GM12801 (cell line): ENCODE results near the gene TTC23.

Source experiments
- TF ChIP-seq, protein P1 (sequence below): IDR thresholded peaks from one replicate; pipeline ENCODE4 v1.5.1; 2011; ENCODE audit warnings: control low read depth; ENCODE audit not compliant: insufficient read length; ENCODE audit errors: extremely low read depth

TTC23 gene

DNA sequence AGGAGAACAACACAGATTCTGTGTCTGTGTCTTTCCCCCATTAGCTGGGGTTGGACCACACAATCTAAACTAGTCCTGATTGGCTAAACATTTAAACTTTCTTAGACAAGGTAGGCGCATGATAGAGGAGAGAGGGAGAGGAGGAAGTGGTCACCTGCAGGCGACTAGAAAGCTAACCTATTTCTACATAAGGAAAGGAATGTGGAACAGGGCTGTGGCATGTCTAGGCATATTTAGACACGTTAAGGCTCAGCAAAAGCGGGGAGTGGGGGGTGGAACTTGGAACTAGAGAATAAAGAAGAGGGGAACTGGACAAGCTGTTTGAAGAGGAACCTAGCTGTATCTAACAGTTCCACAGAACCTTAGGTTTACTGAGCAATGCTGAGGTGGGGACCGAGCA is 14.7 kb upstream of the TTC23 start:
- TF ChIP-seq, protein P1, sequence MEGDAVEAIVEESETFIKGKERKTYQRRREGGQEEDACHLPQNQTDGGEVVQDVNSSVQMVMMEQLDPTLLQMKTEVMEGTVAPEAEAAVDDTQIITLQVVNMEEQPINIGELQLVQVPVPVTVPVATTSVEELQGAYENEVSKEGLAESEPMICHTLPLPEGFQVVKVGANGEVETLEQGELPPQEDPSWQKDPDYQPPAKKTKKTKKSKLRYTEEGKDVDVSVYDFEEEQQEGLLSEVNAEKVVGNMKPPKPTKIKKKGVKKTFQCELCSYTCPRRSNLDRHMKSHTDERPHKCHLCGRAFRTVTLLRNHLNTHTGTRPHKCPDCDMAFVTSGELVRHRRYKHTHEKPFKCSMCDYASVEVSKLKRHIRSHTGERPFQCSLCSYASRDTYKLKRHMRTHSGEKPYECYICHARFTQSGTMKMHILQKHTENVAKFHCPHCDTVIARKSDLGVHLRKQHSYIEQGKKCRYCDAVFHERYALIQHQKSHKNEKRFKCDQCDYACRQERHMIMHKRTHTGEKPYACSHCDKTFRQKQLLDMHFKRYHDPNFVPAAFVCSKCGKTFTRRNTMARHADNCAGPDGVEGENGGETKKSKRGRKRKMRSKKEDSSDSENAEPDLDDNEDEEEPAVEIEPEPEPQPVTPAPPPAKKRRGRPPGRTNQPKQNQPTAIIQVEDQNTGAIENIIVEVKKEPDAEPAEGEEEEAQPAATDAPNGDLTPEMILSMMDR = no peak

DNA sequence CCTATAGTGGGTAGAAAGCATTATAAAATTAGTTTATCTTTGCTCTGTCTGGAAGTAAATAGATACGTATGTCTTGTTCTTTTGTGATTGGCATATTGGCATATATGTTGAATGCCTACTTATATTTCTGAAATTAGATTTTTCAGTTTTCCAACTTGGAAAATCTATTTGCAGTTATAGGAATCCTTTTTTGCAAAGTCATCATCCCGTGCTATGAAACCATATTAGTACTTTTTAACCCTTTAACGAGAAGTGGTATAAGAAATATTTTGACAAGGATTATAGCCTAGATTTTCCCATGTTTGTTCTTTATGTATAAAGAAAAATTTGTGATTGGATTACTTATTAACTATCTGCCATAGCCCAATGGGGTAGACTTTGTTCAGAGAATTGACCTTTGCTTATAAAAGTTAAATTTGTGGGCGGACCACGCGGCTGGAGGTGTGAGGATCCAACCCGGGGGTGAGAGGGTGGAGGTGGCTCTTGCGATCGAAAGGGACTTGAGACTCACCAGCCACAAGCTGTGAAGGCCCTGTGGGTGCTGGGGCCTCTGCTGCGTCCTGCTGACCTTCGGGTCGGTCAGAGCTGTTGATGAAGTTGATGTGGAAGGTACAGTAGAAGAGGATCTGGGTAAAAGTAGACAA is 7.8 kb upstream of the TTC23 start:
- TF ChIP-seq, protein P1 = no peak

DNA sequence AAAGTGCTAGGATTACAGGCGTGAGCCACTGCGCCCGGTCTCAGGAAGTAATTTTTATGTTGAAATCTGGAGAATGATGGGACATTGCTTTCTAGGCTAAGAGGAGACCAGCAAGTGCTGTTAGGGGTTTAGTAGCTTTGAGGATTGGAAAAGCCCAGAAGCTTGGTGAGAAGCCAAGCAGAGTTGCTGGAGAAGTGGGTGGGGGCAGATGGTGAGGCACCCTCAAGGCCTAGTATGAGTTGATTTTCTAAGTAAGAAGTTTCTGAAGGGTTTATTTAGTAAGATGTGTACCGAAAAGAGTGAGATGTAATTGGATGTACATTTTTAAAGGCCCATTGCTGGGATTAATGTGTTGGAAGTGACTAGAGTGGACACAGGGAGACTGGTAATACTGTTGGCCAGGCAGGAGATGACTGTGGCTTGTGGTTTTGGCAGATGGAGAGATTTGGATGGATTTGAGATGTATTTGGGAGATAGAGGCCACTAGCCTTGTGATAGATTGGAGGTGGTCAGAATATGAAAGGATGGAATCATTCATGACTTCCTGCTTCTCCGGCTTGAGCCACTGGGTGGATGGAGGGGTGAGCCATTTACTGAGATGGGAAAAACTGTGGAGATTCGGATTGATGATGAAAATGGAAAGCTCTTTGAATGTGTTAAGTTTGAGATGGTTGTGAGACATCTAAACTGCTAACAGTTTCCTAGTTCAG is 4.2 kb upstream of the TTC23 start:
- TF ChIP-seq, protein P1 = no peak

DNA sequence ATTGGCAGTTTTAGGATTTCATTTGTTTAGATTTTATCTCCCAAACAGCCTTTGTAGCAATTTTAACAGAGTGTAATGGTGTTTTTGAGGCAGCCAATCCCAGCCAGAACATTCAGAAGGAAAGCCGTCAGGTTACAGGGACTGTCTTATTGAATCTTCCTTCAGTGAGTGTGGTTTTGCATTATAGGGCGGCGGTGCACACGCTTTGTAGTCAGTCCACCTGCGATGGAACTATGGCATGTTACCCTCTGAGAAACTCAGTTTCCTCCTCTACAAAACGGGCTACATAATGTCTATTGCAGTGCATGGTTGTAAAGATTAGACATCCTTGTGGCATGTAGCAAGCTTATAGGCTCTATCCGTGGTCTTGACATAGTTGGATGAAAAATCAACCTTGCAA is 2.9 kb upstream of the TTC23 start:
- TF ChIP-seq, protein P1 = no peak

DNA sequence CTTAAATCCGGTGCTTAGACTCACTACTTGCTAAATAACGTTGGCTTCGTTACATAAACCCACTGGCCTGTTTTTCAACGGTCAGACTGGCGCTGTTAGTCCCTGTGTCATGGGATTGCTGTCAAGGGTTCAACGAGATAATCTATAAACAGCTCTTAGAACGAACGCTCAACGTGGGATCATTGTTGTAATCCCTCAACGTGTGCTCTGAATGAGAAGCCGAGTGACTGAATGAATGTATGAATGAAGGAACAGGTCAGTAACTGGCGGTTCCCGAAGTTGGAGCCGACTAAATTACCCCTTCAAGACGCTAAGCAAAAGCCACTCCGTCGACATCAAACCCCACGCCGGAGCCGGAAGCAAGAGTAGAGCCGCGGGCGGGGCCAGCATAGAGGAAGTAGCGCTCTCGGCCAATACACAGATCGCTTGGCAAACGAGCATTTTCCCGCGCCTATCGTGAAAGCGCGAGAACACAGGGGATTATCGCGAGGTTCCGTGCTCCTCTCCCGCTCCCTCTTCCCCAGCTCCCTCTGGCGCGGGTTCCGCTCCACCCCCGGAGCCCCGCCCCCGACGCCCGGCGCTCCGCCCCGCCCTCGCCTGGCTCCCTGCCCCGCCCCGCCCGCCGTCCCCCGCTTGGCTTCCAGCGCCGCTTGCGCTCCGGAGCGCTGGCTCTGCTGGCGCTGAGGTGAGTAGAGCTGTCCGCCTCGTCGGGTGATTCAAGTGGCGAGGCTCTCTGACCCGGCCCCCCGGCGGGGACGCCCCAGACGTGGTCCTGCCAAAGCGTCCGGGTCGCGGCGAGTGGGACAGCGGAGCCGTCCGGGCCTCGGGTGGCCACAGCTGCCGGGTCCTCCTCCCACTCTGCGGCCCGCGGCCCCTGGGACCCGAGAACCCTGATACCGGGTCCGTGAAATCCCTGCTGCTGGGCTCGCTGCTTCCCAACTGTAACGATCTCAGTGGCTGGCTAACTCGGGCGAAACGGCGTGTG is 1.8 kb upstream of the TTC23 start, which contains the start of gene LRRC28:
TSS of gene LRRC28 (plus strand) at position 625 of the 985 bp plus-strand sequence. CDS start 4,477 bp downstream, outside the sequence.
- TF ChIP-seq, protein P1 = no peak

DNA sequence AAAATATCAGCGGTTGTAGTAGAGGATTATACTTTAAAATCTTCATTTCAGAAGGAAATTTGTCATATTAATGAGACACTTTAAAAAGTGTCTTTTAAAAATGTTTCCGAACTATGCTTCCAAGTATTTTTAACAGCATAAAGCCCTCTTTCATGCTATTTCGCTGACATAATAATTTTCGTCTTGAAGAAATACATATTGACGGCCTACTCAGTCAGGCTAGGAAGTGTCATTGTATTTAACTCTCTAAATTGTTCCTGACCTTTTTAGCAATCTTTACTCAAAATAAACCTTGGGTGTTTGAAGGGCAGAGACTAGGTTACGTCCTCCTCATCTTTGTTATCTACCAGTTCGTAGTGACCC is 1.1 kb upstream of the TTC23 start:
- TF ChIP-seq, protein P1 = no peak

DNA sequence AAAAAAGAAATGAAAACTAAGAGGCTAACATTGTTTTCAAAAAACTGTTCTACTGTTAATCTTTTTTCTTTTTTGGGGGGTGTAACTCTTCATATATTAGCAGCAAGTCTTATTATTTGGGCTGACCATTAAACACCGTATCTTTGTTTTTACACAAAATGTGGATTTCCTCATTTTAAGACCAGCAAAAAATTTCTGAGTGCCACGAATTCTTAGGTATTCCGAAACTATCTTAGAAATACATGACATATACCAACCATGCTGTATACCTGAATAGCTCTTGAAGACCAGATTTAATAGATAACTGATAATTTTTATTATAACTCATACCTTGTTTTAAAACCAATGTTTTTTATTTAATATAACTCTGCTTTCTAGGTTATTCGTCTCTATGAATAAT is 620 bp upstream of the TTC23 start:
- TF ChIP-seq, protein P1 = no peak
